GM10847 (cell line): ENCODE measurements around the gene VOPP1.

Experiments used
- POLR2A ChIP-seq: IDR thresholded peaks from 2 replicates; pipeline ENCODE4 v1.6.1; 2011; ENCODE audit not compliant: insufficient read length; ENCODE audit errors: extremely low read depth

VOPP1 gene

DNA sequence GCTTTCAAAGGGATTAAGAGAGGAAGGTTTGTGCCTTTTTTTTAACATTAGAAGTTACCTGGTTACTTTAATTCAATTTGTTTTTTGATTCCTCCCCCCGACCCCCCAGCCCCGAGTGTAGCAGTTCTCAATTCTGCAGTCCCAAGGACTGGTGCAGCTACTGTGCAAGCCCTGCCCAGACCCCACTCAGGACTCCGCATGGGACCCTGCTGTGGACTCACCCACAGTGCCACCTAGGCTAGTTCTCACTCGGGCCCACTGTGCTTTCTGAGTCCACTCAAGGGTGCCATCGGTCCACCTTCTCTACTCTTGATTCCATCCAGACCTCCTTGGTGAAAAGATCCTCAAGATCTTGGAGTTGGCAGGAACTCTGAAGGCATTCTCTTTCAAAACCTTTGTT lies 77.4 kb downstream of the VOPP1 start:
- TF ChIP-seq POLR2A: no peak

DNA sequence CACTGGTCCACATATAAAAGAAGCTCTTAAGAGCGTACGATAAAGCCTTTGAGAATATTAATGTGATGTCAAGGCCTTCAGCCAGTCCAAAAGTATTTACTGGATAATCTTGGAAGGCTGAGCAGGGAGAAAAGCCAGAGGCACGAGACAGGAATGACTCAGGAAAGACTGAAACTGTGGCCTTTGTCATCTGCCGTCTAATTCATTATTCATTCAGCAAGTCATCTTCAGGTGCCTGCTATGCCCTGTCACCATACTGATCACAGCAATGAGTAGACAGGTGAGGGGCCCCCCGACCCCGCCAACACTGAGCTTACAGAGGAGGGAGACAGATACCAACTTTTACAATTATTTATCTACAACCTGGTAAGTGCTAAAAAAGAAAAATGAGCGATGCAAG lies 78.9 kb downstream of the VOPP1 start:
- no peak for TF ChIP-seq POLR2A

DNA sequence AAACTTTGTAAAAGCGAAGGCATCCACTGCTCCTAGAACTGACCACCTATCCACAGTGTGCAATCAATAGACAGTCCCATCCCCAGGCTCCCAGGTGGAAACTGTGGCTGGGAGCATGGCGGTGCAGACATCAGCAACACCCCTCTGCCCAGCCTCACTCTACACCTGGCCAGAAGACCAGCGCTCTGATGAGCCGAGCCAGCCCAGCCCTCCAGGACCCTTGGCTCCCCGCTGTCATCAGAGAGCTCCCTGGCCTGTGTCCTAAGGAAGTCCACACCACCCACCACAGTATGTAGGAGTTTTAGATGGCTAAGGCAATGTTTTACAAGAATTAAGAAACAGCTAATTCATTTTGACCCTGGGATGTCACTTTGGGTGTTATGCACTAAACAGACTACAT lies 81.0 kb downstream of the VOPP1 start:
- TF ChIP-seq POLR2A: no peak

GRCh38 chr7:55490099-55490498 lies 82.2 kb downstream of the VOPP1 start:
- no peak for TF ChIP-seq POLR2A

GRCh38 chr7:55489552-55489951 lies 82.8 kb downstream of the VOPP1 start:
- no peak for TF ChIP-seq POLR2A

DNA sequence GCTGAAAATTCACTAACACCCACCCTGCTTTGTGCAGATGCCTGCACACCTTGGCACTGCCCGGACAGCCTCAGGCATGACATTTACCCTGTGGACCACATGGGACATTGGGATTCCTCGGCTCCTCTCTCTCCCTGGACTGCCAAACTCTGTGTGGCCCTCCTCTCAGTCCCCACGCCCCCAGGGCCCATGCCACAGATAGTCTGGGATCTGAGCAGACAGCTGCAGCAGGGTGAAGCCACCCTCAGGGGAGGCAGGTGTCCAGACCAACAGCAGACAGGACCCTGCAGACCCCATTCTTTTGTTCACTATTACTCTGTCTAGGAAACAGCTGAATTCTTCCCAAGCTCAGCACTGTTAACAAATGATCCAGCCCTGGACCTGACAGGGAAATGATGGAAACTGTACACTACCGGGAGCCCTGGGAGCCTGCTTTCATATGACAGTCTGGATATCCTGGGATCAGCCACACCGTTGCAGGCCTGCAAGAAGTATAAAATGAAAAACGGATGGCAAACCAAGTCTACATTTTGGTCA lies 83.4 kb downstream of the VOPP1 start:
- no peak for TF ChIP-seq POLR2A

DNA sequence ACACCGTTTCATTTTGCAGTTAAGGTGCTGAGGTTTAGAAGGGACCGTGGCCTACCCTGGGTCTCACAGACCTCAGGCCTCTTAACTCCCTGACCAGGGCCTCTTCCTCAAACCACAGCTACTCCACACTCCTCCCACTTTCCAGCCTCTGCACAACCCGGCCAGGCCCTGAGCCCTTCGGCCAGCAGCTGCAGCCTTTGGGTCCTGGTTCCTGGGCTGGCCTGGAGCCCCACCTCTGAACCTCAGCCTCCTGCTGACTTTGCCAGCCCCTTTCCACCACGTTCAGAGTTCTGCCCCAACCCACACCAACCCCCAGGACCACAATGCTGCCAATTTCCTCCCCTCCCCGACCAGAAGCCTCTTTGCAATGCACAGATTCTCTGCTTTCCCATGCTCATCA lies 84.1 kb downstream of the VOPP1 start:
- TF ChIP-seq POLR2A: no peak

DNA sequence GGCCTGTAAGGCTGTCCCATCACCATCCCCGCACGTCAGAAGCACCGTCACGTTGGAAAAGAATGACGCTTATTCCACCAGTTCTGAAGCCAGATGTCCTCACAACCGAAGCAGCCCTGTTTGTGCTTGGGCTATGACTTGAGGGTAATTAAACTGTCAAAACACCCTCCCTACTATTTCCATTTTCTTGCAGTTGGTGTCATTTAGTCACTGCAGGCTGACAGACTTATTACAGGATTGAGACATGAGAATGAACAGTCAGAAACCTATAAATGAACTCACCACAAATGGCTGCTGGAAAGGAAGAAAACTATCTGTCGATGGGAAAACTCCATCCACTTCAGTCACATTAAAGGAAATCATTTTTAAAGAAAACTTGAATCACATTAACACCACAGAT lies 85.3 kb downstream of the VOPP1 start:
- no peak for TF ChIP-seq POLR2A

DNA sequence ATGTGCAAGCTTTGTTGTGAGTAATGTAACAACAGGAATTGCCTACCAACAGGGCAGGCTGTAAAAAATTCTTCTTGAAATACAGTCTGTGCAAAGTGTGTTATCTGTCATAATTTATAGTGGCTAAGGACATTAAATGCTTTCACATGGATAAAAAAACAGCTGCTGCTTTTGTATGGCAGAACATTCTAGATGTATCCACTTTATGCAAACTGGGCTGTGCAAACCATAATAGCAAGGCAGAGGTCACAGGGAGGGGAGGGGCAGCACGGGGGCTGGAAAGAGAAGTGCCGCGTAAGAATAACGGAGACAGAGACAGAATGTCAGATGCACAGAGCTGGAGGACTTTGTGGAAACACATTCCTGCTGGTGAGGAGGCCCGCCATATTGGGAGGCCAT lies 86.1 kb downstream of the VOPP1 start:
- TF ChIP-seq POLR2A: no peak

- no peak for TF ChIP-seq POLR2A
Observed at GRCh38 chr7:55485501-55486191, 86.7 kb downstream of the VOPP1 start.

DNA sequence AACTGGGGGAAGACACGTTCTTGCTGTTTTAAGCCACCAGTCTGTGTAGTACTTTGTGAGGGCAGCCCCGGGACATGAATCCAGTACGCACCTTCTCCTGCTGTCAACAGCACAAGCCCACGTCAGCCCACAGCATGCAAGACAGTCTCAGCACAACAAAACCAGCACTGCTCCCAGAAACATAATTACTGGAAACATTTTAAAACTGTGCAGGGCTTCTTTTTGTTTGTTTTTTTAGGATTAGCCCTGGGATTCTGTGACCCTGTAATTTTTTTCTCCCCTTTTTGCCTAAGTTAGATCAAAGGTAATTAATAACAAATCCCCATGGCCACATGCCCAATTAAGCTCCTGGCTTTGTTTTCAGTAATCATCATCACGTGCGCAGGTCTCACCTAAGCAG lies 87.5 kb downstream of the VOPP1 start:
- TF ChIP-seq POLR2A: no peak

DNA sequence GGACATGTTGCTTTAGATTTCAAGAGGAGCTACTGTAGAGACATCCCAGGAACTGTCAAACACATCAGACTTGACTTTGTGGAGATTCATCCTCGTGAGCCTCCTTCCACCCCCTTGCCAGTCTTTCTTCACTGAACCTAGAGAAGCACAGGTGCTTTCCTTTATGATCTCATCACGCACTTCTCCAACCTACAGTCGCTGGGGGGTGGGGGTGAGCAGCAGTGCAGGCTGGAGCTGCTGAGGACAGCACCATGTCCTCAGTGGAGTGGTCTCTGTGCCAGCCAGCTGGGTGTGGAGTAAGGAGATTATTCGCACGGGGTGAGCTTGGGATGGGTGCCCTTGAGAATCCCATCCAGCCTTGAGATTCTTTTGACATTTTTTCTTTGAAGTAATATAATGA lies 88.1 kb downstream of the VOPP1 start:
- no peak for TF ChIP-seq POLR2A

- no peak for TF ChIP-seq POLR2A
Observed at GRCh38 chr7:55483046-55483445, 89.3 kb downstream of the VOPP1 start.

GRCh38 chr7:55481155-55481554 lies 91.1 kb downstream of the VOPP1 start:
- TF ChIP-seq POLR2A: no peak

GRCh38 chr7:55478700-55479099 lies 93.6 kb downstream of the VOPP1 start:
- TF ChIP-seq POLR2A: no peak

DNA sequence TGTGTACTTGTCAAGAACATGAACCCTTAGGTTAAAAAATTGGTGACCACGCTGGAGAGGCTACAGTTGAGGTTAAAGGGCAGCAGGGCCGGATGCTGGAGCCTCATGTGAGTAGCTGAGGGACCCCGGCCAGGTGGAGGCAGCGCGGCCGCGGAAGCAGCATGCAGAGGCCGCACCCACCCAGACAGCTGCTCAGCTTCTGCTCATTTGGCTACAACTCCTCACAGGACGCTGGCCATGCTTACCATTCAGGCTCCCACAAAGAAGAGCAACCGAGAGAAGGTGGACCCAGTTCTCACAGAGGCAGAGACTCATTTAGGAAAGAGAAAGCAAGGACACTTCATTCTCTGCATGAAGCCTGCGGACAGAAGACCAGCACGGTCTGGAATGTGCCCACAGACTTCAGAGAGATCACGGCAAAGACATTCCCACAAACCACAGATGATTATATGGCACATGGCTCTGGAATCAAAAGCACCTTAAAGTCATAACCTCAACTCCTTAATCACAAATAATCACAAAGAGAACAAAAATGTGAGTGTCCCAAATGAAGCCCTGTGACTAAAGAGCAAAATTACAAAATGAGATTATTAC lies 94.4 kb downstream of the VOPP1 start:
- no peak for TF ChIP-seq POLR2A
